22Rv1 (cell line): ENCODE measurements around the gene SLC2A4.

Experiments
- CTCF ChIP-seq: fragments of 450-650 bp; IDR thresholded peaks from 2 replicates; pipeline ENCODE4 v1.5.1; 2017; ENCODE audit warnings: mild to moderate bottlenecking
- ZFX ChIP-seq: fragments of 450-650 bp; IDR thresholded peaks from 2 replicates; pipeline ENCODE4 v1.6.1; 2017; ENCODE audit warnings: antibody characterized with exemption, borderline replicate concordance

- TF ChIP-seq CTCF (peak; percentile 98), ZFX (no peak)
These were observed 14.8 kb downstream of the SLC2A4 start for GRCh38 chr17:7296189-7296861.
